ENCODE data around the gene MLH3. TPM values are rescaled to one million over a fixed set of nuclear protein-coding genes. Genes with fewer than 3 reads are reported as not detected.

MLH3 gene
- total RNA-seq, 1 experiment from 2014 or later = 23.0 TPM

DNA sequence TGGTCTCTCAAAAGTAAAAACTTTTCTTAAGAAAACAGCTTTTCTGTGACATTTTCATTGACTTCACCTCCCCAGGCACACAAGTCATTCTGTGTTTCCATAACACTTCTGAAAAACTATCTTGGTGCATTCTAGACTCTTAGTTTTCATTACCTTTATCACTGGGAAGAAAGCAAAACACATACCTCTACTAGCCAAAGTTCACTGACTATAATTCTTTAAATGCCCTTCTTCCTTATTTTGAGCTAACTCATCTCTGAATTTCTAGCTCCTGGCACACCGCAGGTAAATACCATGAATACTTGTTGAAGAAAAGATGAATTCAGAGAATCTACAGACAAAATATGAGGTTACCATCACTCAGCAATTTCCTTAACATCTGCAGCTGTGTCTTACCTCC, 21.1 kb downstream of the MLH3 start:
- no peak overlapping the region for H3K27ac Mint-ChIP-seq

More for the DNA sequence above, 21.1 kb downstream of the MLH3 start:
- no peaks in the 10 kb centered on the region for H3K9me3 Mint-ChIP-seq
- Histone ChIP-seq H3K14ac (ENCODE audit: insufficient read depth, low read length) (no peak overlapping the region), H3K4ac (ENCODE audit: low read depth, low read length) (no peak overlapping the region), H2AK5ac (ENCODE audit: insufficient read length, low read length) (no peak overlapping the region), H3K27me3 (ENCODE audit: insufficient read depth, low read length) (no peaks in the 10 kb centered on the region), H2BK5ac (ENCODE audit: insufficient read length, low read length) (no peak overlapping the region), H4K8ac (replicated peaks; ENCODE audit: insufficient read length, low read depth, low read length) (no peak overlapping the region), H2BK15ac (ENCODE audit: low read depth, low read length) (no peak overlapping the region), H3K4me2 (ENCODE audit: insufficient read depth, insufficient read length, low read length) (no peak overlapping the region), H3K18ac (ENCODE audit: insufficient read length, low read depth, low read length) (no peak overlapping the region), H2BK120ac (ENCODE audit: low read depth, low read length, poor library complexity, severe bottlenecking) (no peak overlapping the region), H3T11ph (ENCODE audit: low read length) (no peak overlapping the region), H4K91ac (ENCODE audit: insufficient read length, low read depth, low read length) (no peak overlapping the region), H3K56ac (ENCODE audit: insufficient read length, low read depth, low read length) (no peak overlapping the region), H2BK20ac (ENCODE audit: low read depth, low read length, poor library complexity, severe bottlenecking) (no peak overlapping the region), H3K79me2 (ENCODE audit: insufficient read depth, low read length) (no peaks in the 10 kb centered on the region), H3K9ac (ENCODE audit: extremely low read depth, insufficient read length, low read length) (no peak overlapping the region), H3K23me2 (ENCODE audit: insufficient read length, low read depth, low read length, poor library complexity, severe bottlenecking) (no peaks in the 10 kb centered on the region), H3K79me1 (ENCODE audit: insufficient read depth, low read depth, low read length, poor library complexity, severe bottlenecking) (no peaks in the 10 kb centered on the region), H3K23ac (ENCODE audit: insufficient read length, low read depth, low read length) (no peak overlapping the region), H2BK12ac (ENCODE audit: insufficient read length, low read depth, low read length) (no peak overlapping the region), H3K9me3 (ENCODE audit: control insufficient read depth, low read depth, low read length) (no peaks in the 10 kb centered on the region), H2AFZ (ENCODE audit: low read length) (no peak overlapping the region), H4K20me1 (ENCODE audit: control insufficient read depth, insufficient read depth, insufficient read length) (no peaks in the 10 kb centered on the region), H3K4me1 (ENCODE audit: insufficient read depth, low read length) (no peaks in the 10 kb centered on the region), H3K27ac (ENCODE audit: insufficient read length, low read depth, low read length) (no peak overlapping the region), H4K5ac (ENCODE audit: insufficient read length, low read depth, low read length) (no peak overlapping the region)
- H3K4me1 Mint-ChIP-seq = no peaks in the 10 kb centered on the region
- no peak overlapping the region for H3K4me3 Mint-ChIP-seq
- WGBS (ENCODE audit: extremely low coverage, insufficient read length, low lambda C conversion rate) = no CpG with 5 or more reads among the region's 1 CpG
- peaks cover 5 to 37% (median 21%) of the 10 kb centered on the region in 3 experiments; a peak in 5 of 7 replicates for H3K36me3 Mint-ChIP-seq (ENCODE audit: insufficient read depth in 1 of 3, low read depth in 3 of 3)
- DNase-seq = no peak
- TF ChIP-seq, protein P1, sequence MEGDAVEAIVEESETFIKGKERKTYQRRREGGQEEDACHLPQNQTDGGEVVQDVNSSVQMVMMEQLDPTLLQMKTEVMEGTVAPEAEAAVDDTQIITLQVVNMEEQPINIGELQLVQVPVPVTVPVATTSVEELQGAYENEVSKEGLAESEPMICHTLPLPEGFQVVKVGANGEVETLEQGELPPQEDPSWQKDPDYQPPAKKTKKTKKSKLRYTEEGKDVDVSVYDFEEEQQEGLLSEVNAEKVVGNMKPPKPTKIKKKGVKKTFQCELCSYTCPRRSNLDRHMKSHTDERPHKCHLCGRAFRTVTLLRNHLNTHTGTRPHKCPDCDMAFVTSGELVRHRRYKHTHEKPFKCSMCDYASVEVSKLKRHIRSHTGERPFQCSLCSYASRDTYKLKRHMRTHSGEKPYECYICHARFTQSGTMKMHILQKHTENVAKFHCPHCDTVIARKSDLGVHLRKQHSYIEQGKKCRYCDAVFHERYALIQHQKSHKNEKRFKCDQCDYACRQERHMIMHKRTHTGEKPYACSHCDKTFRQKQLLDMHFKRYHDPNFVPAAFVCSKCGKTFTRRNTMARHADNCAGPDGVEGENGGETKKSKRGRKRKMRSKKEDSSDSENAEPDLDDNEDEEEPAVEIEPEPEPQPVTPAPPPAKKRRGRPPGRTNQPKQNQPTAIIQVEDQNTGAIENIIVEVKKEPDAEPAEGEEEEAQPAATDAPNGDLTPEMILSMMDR (conservative IDR thresholded peaks at IDR 0.05) = no peak
- H3K27me3 Mint-ChIP-seq (ENCODE audit: low read depth) = no peaks in the 10 kb centered on the region

Data from H9 (cell line).